Activated T-cell treated with anti-CD3 and anti-CD28 coated beads, Interleukin-2, amount 50 U/mL, for 4 hours (primary cell): ENCODE measurements around the gene STK16. TPM values are rescaled to one million over a fixed set of nuclear protein-coding genes. Genes with fewer than 3 reads are reported as not detected.

ENCODE experiments used
- total RNA-seq, 3 donors: library from RNA; stranded (reverse); gene quantifications; one replicate each; pipeline ENCODE4 v1.2.1, GENCODE V29; 2021

The STK16 gene
- total RNA-seq, 3 donors from 2014 or later, result 19.1 to 21.3 (median 21.0) TPM

Other genes starting within 250 kb of the STK16 start
- gene CFAP65, start 204.0 kb upstream of the STK16 start, total RNA-seq, result not detected
- under 1 TPM in 1 of 3 donors, not detected in 2; 0.28 TPM for gene IHH, start 184.6 kb upstream of the STK16 start, total RNA-seq
- 10 to 100 TPM; 26.5 to 33.3 (median 30.1) TPM for gene NHEJ1, start 84.7 kb upstream of the STK16 start, total RNA-seq
- under 1 TPM; 0.71 to 0.89 (median 0.84) TPM for gene SLC23A3, start 75.5 kb upstream of the STK16 start, total RNA-seq
- gene CNPPD1, start 68.6 kb upstream of the STK16 start, total RNA-seq, result 10 to 100 TPM; 66.8 to 78.9 (median 72.7) TPM
- 10 to 100 TPM; 55.0 to 63.1 (median 62.7) TPM for gene RETREG2, start 67.2 kb upstream of the STK16 start, total RNA-seq
- gene ZFAND2B, start 38.7 kb upstream of the STK16 start, total RNA-seq, result 10 to 100 TPM; 27.0 to 35.3 (median 31.7) TPM
- gene ABCB6, start 26.5 kb upstream of the STK16 start, total RNA-seq, result 10 to 100 TPM; 14.8 to 17.2 (median 15.4) TPM
- gene ATG9A, start 15.8 kb upstream of the STK16 start, total RNA-seq, result 10 to 100 TPM; 29.7 to 31.4 (median 31.4) TPM
- gene ANKZF1, start 15.7 kb upstream of the STK16 start, total RNA-seq, result 10 to 100 TPM; 40.8 to 52.1 (median 45.5) TPM
- gene GLB1L, start within 50 bp of the STK16 start, total RNA-seq, result 1 to 10 TPM; 2.3 to 3.2 (median 3.0) TPM
- not detected for gene TUBA4B, start 7.8 kb downstream of the STK16 start, total RNA-seq
- gene TUBA4A, start 8.4 kb downstream of the STK16 start, total RNA-seq, result 100 to 1,000 TPM; 167 to 201 (median 190) TPM
- 10 to 100 TPM; 28.2 to 33.9 (median 30.9) TPM for gene DNAJB2, start 33.9 kb downstream of the STK16 start, total RNA-seq
- under 1 TPM in 1 of 3 donors, not detected in 2; 0.19 TPM for gene PTPRN, start 63.9 kb downstream of the STK16 start, total RNA-seq
- gene RESP18, start 87.3 kb downstream of the STK16 start, total RNA-seq, result not detected
- 100 to 1,000 TPM; 187 to 222 (median 221) TPM for gene DNPEP, start 142.4 kb downstream of the STK16 start, total RNA-seq
- under 1 TPM; 0.49 to 0.61 (median 0.58) TPM for gene DES, start 172.9 kb downstream of the STK16 start, total RNA-seq
- 1 to 10 TPM in 1 of 3 donors, under 1 TPM in 2; 0.74 to 2.1 (median 0.79) TPM for gene SPEG, start 189.4 kb downstream of the STK16 start, total RNA-seq